Breast epithelium (tissue), 4 donors: ENCODE measurements around the gene GFI1B. TPM values are rescaled to one million over a fixed set of nuclear protein-coding genes. Genes with fewer than 3 reads are reported as not detected.

Experiments
- DNase-seq, 2 donors: peaks; one replicate each; pipeline ENCODE4 v3.0.0-alpha.2; 2019; ENCODE audit warnings: low spot score in 2 of 2
- H3K27ac ChIP-seq, 2 donors: fragments of 200-600 bp; sonication (generic) in 1 of 2; one replicate each; pipeline ENCODE4 v1.5.1; 2016 to 2019; ENCODE audit warnings: mild to moderate bottlenecking in 1 of 2
- H3K27me3 ChIP-seq, 2 donors: fragments of 200-600 bp; sonication (generic) in 1 of 2; one replicate each; pipeline versions ENCODE4 v1.5.1 to v1.6.0; 2017 to 2019; ENCODE audit warnings: control low read depth in 1 of 2, mild to moderate bottlenecking in 1 of 2
- H3K36me3 ChIP-seq: fragments of 200-600 bp; one replicate; pipeline ENCODE4 v1.5.1; 2019
- H3K4me1 ChIP-seq, 2 donors: fragments of 200-600 bp; sonication (generic); one replicate each; pipeline ENCODE4 v1.5.1; 2016 to 2019; ENCODE audit warnings: control low read depth in 1 of 2
- H3K4me3 ChIP-seq, 3 donors: fragments of 200-600 bp; sonication (generic); 1 replicate in 2 of 3; 2 replicates in 1 of 3; pipeline ENCODE4 v1.5.1; 2016 to 2019; ENCODE audit warnings: mild to moderate bottlenecking in 3 of 3, moderate library complexity in 2 of 3
- H3K9me3 ChIP-seq, 2 donors: fragments of 200-600 bp; sonication (generic) in 1 of 2; one replicate each; pipeline ENCODE4 v1.5.1; 2016 to 2019; ENCODE audit warnings: control low read depth in 1 of 2
- CTCF ChIP-seq, 3 donors: fragments of 450-650 bp; IDR thresholded peaks; one replicate each; pipeline ENCODE4 v1.5.1; 2016 to 2017; ENCODE audit warnings: antibody characterized with exemption in 3 of 3, mild to moderate bottlenecking in 3 of 3, moderate library complexity in 3 of 3
- POLR2A ChIP-seq: fragments of 450-650 bp; IDR thresholded peaks from one replicate; pipeline ENCODE4 v1.6.1; 2016; ENCODE audit warnings: antibody characterized with exemption, mild to moderate bottlenecking, moderate library complexity
- POLR2AphosphoS5 ChIP-seq, 3 donors: sonication (generic); formaldehyde crosslinking; IDR thresholded peaks; one replicate each; pipeline ENCODE4 v1.6.1; 2017; ENCODE audit warnings: antibody characterized with exemption in 3 of 3
- intact Hi-C: fragments of 100-400 bp; cut with DNase I; formaldehyde crosslinking; loops from one replicate; pipeline ENCODE4 v1.15.1; 2023; ENCODE audit warnings: low total_unique reads
- total RNA-seq, 3 donors: library from RNA; depleted of rRNA; stranded (reverse); fragments of >200 nt; gene quantifications; one replicate each; pipeline ENCODE4 v1.1.0, GENCODE V29; 2016

Gene GFI1B
- total RNA-seq, 3 donors from 2014 or later, result not detected

GRCh38 chr9:132993511-132993939, 15.0 kb downstream of the GFI1B start:
- Histone ChIP-seq H3K36me3 (no peaks in the 10 kb centered on the region), H3K4me1 (peaks cover 0 to 4% of the 10 kb centered on the region in 2 donors), H3K9me3 (no peaks in the 10 kb centered on the region), H3K27ac (peak overlapping the region in 1 of 2 donors; percentile 29), H3K27me3 (peaks cover 0 to 6% of the 10 kb centered on the region in 2 donors), H3K4me3 (no peak overlapping the region)
- no peak for DNase-seq
- intact Hi-C loops, result no loop called here
- TF ChIP-seq CTCF (IDR thresholded peaks at IDR 0.05) (no peak), POLR2AphosphoS5 (IDR thresholded peaks at IDR 0.05) (no peak), POLR2A (no peak)

GRCh38 chr9:132994410-132995120, 16.1 kb downstream of the GFI1B start:
- DNase-seq, result peak in 1 of 2 donors; percentile 55
- H3K4me3 ChIP-seq, result peak overlapping the region in 1 of 3 donors; percentile 32
- peaks cover 0 to 4% of the 10 kb centered on the region in 2 donors for H3K4me1 ChIP-seq
- intact Hi-C loops, result no loop called here
- H3K36me3 ChIP-seq, result no peaks in the 10 kb centered on the region
- no peaks in the 10 kb centered on the region for H3K9me3 ChIP-seq
- TF ChIP-seq POLR2AphosphoS5 (IDR thresholded peaks at IDR 0.05) (no peak), POLR2A (no peak), CTCF (IDR thresholded peaks at IDR 0.05) (no peak)
- H3K27me3 ChIP-seq, result peaks cover 0 to 3% of the 10 kb centered on the region in 2 donors
- peak overlapping the region in 1 of 2 donors; percentile 29 for H3K27ac ChIP-seq

GRCh38 chr9:132995121-132995420, 16.6 kb downstream of the GFI1B start:
- no peak for DNase-seq
- H3K27me3 ChIP-seq, result no peaks in the 10 kb centered on the region
- H3K9me3 ChIP-seq, result no peaks in the 10 kb centered on the region
- no peak overlapping the region for H3K27ac ChIP-seq
- no peak for TF ChIP-seq CTCF (IDR thresholded peaks at IDR 0.05)
- no peak for TF ChIP-seq POLR2AphosphoS5 (IDR thresholded peaks at IDR 0.05)
- TF ChIP-seq POLR2A, result no peak
- intact Hi-C loops, result no loop called here
- peaks cover 0 to 4% of the 10 kb centered on the region in 2 donors for H3K4me1 ChIP-seq
- H3K4me3 ChIP-seq, result no peak overlapping the region
- no peaks in the 10 kb centered on the region for H3K36me3 ChIP-seq

- Histone ChIP-seq H3K36me3 (no peaks in the 10 kb centered on the region), H3K27ac (no peak overlapping the region), H3K4me3 (no peak overlapping the region), H3K9me3 (no peaks in the 10 kb centered on the region), H3K4me1 (peaks cover 0 to 4% of the 10 kb centered on the region in 2 donors), H3K27me3 (peaks cover 0 to 4% of the 10 kb centered on the region in 2 donors)
- no peak for DNase-seq
- intact Hi-C loops, result no loop called here
- TF ChIP-seq POLR2A (no peak), POLR2AphosphoS5 (IDR thresholded peaks at IDR 0.05) (no peak), CTCF (IDR thresholded peaks at IDR 0.05) (no peak)
Measured at GRCh38 chr9:132995879-132996278, 17.4 kb downstream of the GFI1B start.

- no peak overlapping the region for H3K4me3 ChIP-seq
- no peak for DNase-seq
- H3K36me3 ChIP-seq, result no peaks in the 10 kb centered on the region
- no peak for TF ChIP-seq CTCF (IDR thresholded peaks at IDR 0.05)
- TF ChIP-seq POLR2A, result no peak
- no peak for TF ChIP-seq POLR2AphosphoS5 (IDR thresholded peaks at IDR 0.05)
- H3K27ac ChIP-seq, result no peak overlapping the region
- H3K27me3 ChIP-seq, result peaks cover 0 to 7% of the 10 kb centered on the region in 2 donors
- intact Hi-C loops, result no loop called here
- H3K9me3 ChIP-seq, result no peaks in the 10 kb centered on the region
- peaks cover 0 to 4% of the 10 kb centered on the region in 2 donors for H3K4me1 ChIP-seq
Measured at GRCh38 chr9:132996526-132996925, 18.0 kb downstream of the GFI1B start.
